H9 (cell line): Measurements from ENCODE around the gene CRMP1. TPM values are rescaled to one million over a fixed set of nuclear protein-coding genes. Genes with fewer than 3 reads are reported as not detected.

ENCODE experiments used
- DNase-seq: peaks from one replicate; pipeline ENCODE4 v3.0.0-alpha.2; 2017
- H2AFZ ChIP-seq: one replicate; pipeline ENCODE4 v1.6.1; 2013; ENCODE audit warnings: mild to moderate bottlenecking, low read length, control low read depth, moderate library complexity
- H2AK5ac ChIP-seq: 2 replicates; pipeline ENCODE4 v1.6.1; 2013; ENCODE audit warnings: low read length, control low read depth, mixed read lengths; ENCODE audit not compliant: insufficient read length
- H2BK120ac ChIP-seq: one replicate; pipeline ENCODE4 v1.6.1; 2013; ENCODE audit warnings: low read depth, mild to moderate bottlenecking, low read length, control low read depth, inconsistent platforms; ENCODE audit not compliant: poor library complexity, severe bottlenecking
- H2BK12ac ChIP-seq: 2 replicates; pipeline ENCODE4 v1.6.1; 2013; ENCODE audit warnings: low read length, control low read depth, mixed read lengths, low read depth; ENCODE audit not compliant: insufficient read length
- H2BK15ac ChIP-seq: 2 replicates; pipeline ENCODE4 v1.6.1; 2013; ENCODE audit warnings: low read depth, low read length, control low read depth
- H2BK20ac ChIP-seq: one replicate; pipeline ENCODE4 v1.6.1; 2013; ENCODE audit warnings: low read depth, mild to moderate bottlenecking, low read length, control low read depth, inconsistent platforms; ENCODE audit not compliant: poor library complexity, severe bottlenecking
- H2BK5ac ChIP-seq: 2 replicates; pipeline ENCODE4 v1.6.1; 2013; ENCODE audit warnings: low read length, control low read depth, mixed read lengths; ENCODE audit not compliant: insufficient read length
- H3K14ac ChIP-seq: 2 replicates; pipeline ENCODE4 v1.6.1; 2013; ENCODE audit warnings: low read length, control low read depth; ENCODE audit not compliant: insufficient read depth
- H3K18ac ChIP-seq: 2 replicates; pipeline ENCODE4 v1.6.1; 2013; ENCODE audit warnings: low read depth, mild to moderate bottlenecking, mixed read lengths, low read length, control low read depth; ENCODE audit not compliant: insufficient read length
- H3K23ac ChIP-seq: 2 replicates; pipeline ENCODE4 v1.6.1; 2013; ENCODE audit warnings: low read length, control low read depth, mixed read lengths, low read depth; ENCODE audit not compliant: insufficient read length
- H3K23me2 ChIP-seq: 2 replicates; pipeline ENCODE4 v1.6.1; 2013; ENCODE audit warnings: low read depth, mild to moderate bottlenecking, mixed read lengths, low read length, control low read depth; ENCODE audit not compliant: insufficient read length, poor library complexity, severe bottlenecking
- H3K27ac ChIP-seq: 2 replicates; pipeline ENCODE4 v1.5.1; 2013; ENCODE audit warnings: low read length, control low read depth, mixed read lengths, low read depth; ENCODE audit not compliant: insufficient read length
- H3K27me3 ChIP-seq: 2 replicates; pipeline ENCODE4 v1.6.1; 2013; ENCODE audit warnings: low read length, control low read depth, inconsistent platforms; ENCODE audit not compliant: insufficient read depth
- H3K4ac ChIP-seq: 2 replicates; pipeline ENCODE4 v1.6.1; 2013; ENCODE audit warnings: low read depth, mild to moderate bottlenecking, control low read depth, inconsistent platforms, low read length, moderate library complexity
- H3K4me1 ChIP-seq: 2 replicates; pipeline ENCODE4 v1.6.1; 2013; ENCODE audit warnings: low read length, control low read depth, inconsistent platforms; ENCODE audit not compliant: insufficient read depth
- H3K4me2 ChIP-seq: 2 replicates; pipeline ENCODE4 v1.6.1; 2013; ENCODE audit warnings: low read length, control low read depth, mixed read lengths; ENCODE audit not compliant: insufficient read length, insufficient read depth
- H3K56ac ChIP-seq: 2 replicates; pipeline ENCODE4 v1.6.1; 2013; ENCODE audit warnings: low read depth, mild to moderate bottlenecking, mixed read lengths, low read length, control low read depth; ENCODE audit not compliant: insufficient read length
- H3K79me1 ChIP-seq: 2 replicates; pipeline ENCODE4 v1.6.1; 2013; ENCODE audit warnings: low read depth, mild to moderate bottlenecking, moderate library complexity, low read length, control low read depth, inconsistent platforms; ENCODE audit not compliant: insufficient read depth, poor library complexity, severe bottlenecking
- H3K79me2 ChIP-seq: 2 replicates; pipeline ENCODE4 v1.6.1; 2013; ENCODE audit warnings: low read length, control low read depth, inconsistent platforms; ENCODE audit not compliant: insufficient read depth
- H3K9ac ChIP-seq: 2 replicates; pipeline ENCODE4 v1.6.1; 2013; ENCODE audit warnings: low read length, control low read depth, mixed read lengths; ENCODE audit not compliant: insufficient read length; ENCODE audit errors: extremely low read depth
- H3K9me3 ChIP-seq: one replicate; pipeline ENCODE4 v1.6.1; 2013; ENCODE audit warnings: low read depth, low read length, inconsistent platforms; ENCODE audit not compliant: control insufficient read depth
- H3T11ph ChIP-seq: one replicate; pipeline ENCODE4 v1.6.1; 2013; ENCODE audit warnings: mild to moderate bottlenecking, low read length, control low read depth, inconsistent platforms
- H4K20me1 ChIP-seq: one replicate; pipeline ENCODE4 v1.6.1; 2013; ENCODE audit not compliant: control insufficient read depth, insufficient read length, insufficient read depth
- H4K5ac ChIP-seq: 2 replicates; pipeline ENCODE4 v1.6.1; 2013; ENCODE audit warnings: low read depth, mild to moderate bottlenecking, mixed read lengths, low read length, control low read depth; ENCODE audit not compliant: insufficient read length
- H4K8ac ChIP-seq: replicated peaks from 2 replicates; pipeline ENCODE4 v1.6.1; 2013; ENCODE audit warnings: low read length, control low read depth, mixed read lengths, low read depth; ENCODE audit not compliant: insufficient read length
- H4K91ac ChIP-seq: 2 replicates; pipeline ENCODE4 v1.6.1; 2013; ENCODE audit warnings: low read depth, mild to moderate bottlenecking, moderate library complexity, mixed read lengths, low read length, control low read depth; ENCODE audit not compliant: insufficient read length
- H3K27ac Mint-ChIP-seq, 3 experiments: 2 replicates in 2 of 3; 3 replicates in 1 of 3; pipeline ENCODE4 v1.8.0; 2020 to 2021; ENCODE audit warnings: mixed read lengths in 3 of 3, mild to moderate bottlenecking in 1 of 3, moderate library complexity in 1 of 3
- H3K27me3 Mint-ChIP-seq: 2 replicates; pipeline ENCODE4 v1.8.0; 2021; ENCODE audit warnings: low read depth, mild to moderate bottlenecking, moderate library complexity, mixed read lengths
- H3K36me3 Mint-ChIP-seq, 3 experiments: 2 replicates in 2 of 3; 3 replicates in 1 of 3; pipeline ENCODE4 v1.8.0; 2020 to 2021; ENCODE audit warnings: low read depth in 3 of 3, mixed read lengths in 3 of 3; ENCODE audit not compliant: insufficient read depth in 1 of 3
- H3K4me1 Mint-ChIP-seq, 2 experiments: 2 replicates each; pipeline ENCODE4 v1.8.0; 2020; ENCODE audit warnings: mixed read lengths in 2 of 2
- H3K4me3 Mint-ChIP-seq, 2 experiments: 2 replicates in 1 of 2; 3 replicates in 1 of 2; pipeline ENCODE4 v1.8.0; 2020 to 2021; ENCODE audit warnings: mild to moderate bottlenecking in 2 of 2, mixed read lengths in 2 of 2, moderate library complexity in 1 of 2
- H3K9me3 Mint-ChIP-seq, 2 experiments: 2 replicates in 1 of 2; 3 replicates in 1 of 2; pipeline ENCODE4 v1.8.0; 2020; ENCODE audit warnings: mild to moderate bottlenecking in 2 of 2, mixed read lengths in 2 of 2, moderate library complexity in 1 of 2
- WGBS: extraction: QIAGEN DNeasy Blood & Tissue Kit; methylation state at CpG from one replicate; pipeline ENCODE4 v1.1.7; 2013; ENCODE audit warnings: missing lambda C conversion rate, low lambda C conversion rate, mixed read lengths; ENCODE audit not compliant: insufficient read length; ENCODE audit errors: extremely low coverage; 5-methylcytosine and 5-hydroxymethylcytosine counted together
- total RNA-seq: library from RNA; stranded (reverse); gene quantifications from 2 replicates; pipeline ENCODE4 v1.2.1, GENCODE V29; 2021
- TF ChIP-seq, protein P1 (sequence below): fragments of 200-600 bp; sonication (generic); conservative IDR thresholded peaks from 3 replicates; pipeline ENCODE4 v1.8.0; 2021; ENCODE audit warnings: antibody characterized with exemption, mild to moderate bottlenecking

The CRMP1 gene
- total RNA-seq, 1 experiment from 2014 or later, result 71.6 TPM

DNA sequence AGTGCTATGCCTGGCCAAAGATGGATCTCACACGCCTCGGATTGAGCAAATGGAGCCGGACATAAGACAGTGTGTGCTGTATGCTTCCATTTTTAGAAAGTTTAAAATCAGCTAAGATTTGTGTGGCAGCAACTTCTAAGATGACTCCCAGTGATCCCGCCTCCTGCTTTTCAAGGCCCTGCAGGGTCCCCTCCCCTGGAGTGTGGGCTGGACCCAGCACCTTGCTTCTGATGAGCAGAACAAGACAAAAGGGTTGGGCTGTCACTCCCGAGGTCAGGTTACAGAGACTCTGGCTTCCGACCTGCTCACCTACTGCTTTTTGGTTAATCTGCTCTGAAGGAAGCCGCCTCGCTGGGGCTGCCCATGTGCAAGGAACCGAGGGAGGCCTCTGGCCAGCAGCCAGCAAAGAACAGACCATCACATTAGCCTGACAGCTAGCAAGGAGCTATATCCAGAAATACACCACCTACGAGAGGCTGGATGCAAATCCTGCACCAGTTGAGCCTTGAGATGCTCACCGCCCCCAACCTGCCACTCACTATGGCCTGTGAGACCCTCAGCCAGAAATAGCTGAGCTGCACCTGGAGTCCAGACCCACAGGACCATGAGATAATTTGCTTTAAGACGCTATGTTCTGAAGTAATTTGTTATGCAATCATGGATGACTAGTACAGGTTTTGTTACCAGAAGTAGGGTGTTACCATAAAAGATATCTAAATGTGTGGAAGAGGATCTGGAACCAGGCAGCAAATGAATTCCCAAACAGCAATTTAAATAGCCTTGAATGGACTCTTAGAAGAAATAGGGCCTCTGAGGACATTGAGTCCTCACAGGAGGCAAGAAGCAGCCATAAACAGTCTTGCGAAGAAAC, 47.6 kb downstream of the CRMP1 start:
- H2BK12ac ChIP-seq, result no peak overlapping the region
- H3K14ac ChIP-seq, result no peak overlapping the region
- peak overlapping the region; percentile 9 to 83 (median 49); a peak in 3 of 7 replicates for H3K27ac Mint-ChIP-seq
- no peak overlapping the region for H3K23ac ChIP-seq
- H2AFZ ChIP-seq, result no peak overlapping the region
- H4K5ac ChIP-seq, result no peak overlapping the region
- no peak overlapping the region for H2BK15ac ChIP-seq
- H3K56ac ChIP-seq, result no peak overlapping the region
- no peaks in the 10 kb centered on the region for H3K27me3 Mint-ChIP-seq
- DNase-seq, result no peak
- H3K4me2 ChIP-seq, result no peak overlapping the region
- H2BK20ac ChIP-seq, result no peak overlapping the region
- TF ChIP-seq, protein P1, sequence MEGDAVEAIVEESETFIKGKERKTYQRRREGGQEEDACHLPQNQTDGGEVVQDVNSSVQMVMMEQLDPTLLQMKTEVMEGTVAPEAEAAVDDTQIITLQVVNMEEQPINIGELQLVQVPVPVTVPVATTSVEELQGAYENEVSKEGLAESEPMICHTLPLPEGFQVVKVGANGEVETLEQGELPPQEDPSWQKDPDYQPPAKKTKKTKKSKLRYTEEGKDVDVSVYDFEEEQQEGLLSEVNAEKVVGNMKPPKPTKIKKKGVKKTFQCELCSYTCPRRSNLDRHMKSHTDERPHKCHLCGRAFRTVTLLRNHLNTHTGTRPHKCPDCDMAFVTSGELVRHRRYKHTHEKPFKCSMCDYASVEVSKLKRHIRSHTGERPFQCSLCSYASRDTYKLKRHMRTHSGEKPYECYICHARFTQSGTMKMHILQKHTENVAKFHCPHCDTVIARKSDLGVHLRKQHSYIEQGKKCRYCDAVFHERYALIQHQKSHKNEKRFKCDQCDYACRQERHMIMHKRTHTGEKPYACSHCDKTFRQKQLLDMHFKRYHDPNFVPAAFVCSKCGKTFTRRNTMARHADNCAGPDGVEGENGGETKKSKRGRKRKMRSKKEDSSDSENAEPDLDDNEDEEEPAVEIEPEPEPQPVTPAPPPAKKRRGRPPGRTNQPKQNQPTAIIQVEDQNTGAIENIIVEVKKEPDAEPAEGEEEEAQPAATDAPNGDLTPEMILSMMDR, result no peak
- H3K27me3 ChIP-seq, result no peaks in the 10 kb centered on the region
- H2BK5ac ChIP-seq, result no peak overlapping the region
- H3K4ac ChIP-seq, result no peak overlapping the region
- no peaks in the 10 kb centered on the region for H3K9me3 Mint-ChIP-seq
- WGBS, result no CpG with 5 or more reads among the region's 13 CpGs
- H4K91ac ChIP-seq, result no peak overlapping the region
- H3K4me1 ChIP-seq, result no peaks in the 10 kb centered on the region
- H2BK120ac ChIP-seq, result no peak overlapping the region
- no peaks in the 10 kb centered on the region for H3K79me2 ChIP-seq
- H3K79me1 ChIP-seq, result no peaks in the 10 kb centered on the region
- peaks cover 9 to 10% of the 10 kb centered on the region in 2 experiments for H3K4me1 Mint-ChIP-seq
- H3K18ac ChIP-seq, result no peak overlapping the region
- H3K27ac ChIP-seq, result no peak overlapping the region
- H4K8ac ChIP-seq, result no peak overlapping the region
- no peak overlapping the region for H3T11ph ChIP-seq
- H3K9ac ChIP-seq, result no peak overlapping the region
- no peaks in the 10 kb centered on the region for H4K20me1 ChIP-seq
- H3K36me3 Mint-ChIP-seq, result peaks cover 46 to 74% (median 68%) of the 10 kb centered on the region in 3 experiments
- H3K9me3 ChIP-seq, result no peaks in the 10 kb centered on the region
- H3K4me3 Mint-ChIP-seq, result no peak overlapping the region
- no peaks in the 10 kb centered on the region for H3K23me2 ChIP-seq
- no peak overlapping the region for H2AK5ac ChIP-seq
